Testis (tissue), 3 donors: ENCODE results near the gene AHCY. TPM values are rescaled to one million over a fixed set of nuclear protein-coding genes. Genes with fewer than 3 reads are reported as not detected.
"Not testable (repeated sequence)": the region's sequence is repeated elsewhere in the genome, so short reads cannot be mapped to it uniquely, and the experiment has no call there.

Source experiments
- DNase-seq: peaks from one replicate; pipeline ENCODE4 v3.0.0-alpha.2; 2019
- H3K27ac ChIP-seq, 2 donors: fragments of 200-600 bp; sonication (generic); one replicate each; pipeline ENCODE4 v1.5.1; 2019
- H3K27me3 ChIP-seq: fragments of 200-600 bp; sonication (generic); one replicate; pipeline ENCODE4 v1.5.1; 2019
- H3K36me3 ChIP-seq: fragments of 200-600 bp; sonication (generic); one replicate; pipeline ENCODE4 v1.5.1; 2017; ENCODE audit warnings: low read depth; ENCODE audit errors: missing control alignments
- H3K4me1 ChIP-seq: fragments of 200-600 bp; sonication (generic); one replicate; pipeline ENCODE4 v1.5.1; 2019
- H3K4me3 ChIP-seq, 2 donors: fragments of 200-600 bp; sonication (generic); one replicate each; pipeline ENCODE4 v1.5.1; 2017 to 2019
- H3K9me3 ChIP-seq: fragments of 200-600 bp; sonication (generic); one replicate; pipeline ENCODE4 v1.5.1; 2017
- CTCF ChIP-seq, 3 experiments: fragments of 450-650 bp in 2 of 3; fragments of 200-600 bp in 1 of 3; sonication (generic) in 1 of 3; IDR thresholded peaks; one replicate each; pipeline ENCODE4 v1.5.1; 2016 to 2019; ENCODE audit warnings: antibody characterized with exemption in 3 of 3, mild to moderate bottlenecking in 2 of 3, moderate library complexity in 1 of 3
- POLR2A ChIP-seq: fragments of 450-650 bp; IDR thresholded peaks from one replicate; pipeline ENCODE4 v1.6.1; 2017; ENCODE audit warnings: antibody characterized with exemption, mild to moderate bottlenecking, moderate library complexity
- WGBS, 2 donors: methylation state at CpG; one replicate each; pipeline ENCODE4 v1.1.5; 2018; 5-methylcytosine and 5-hydroxymethylcytosine counted together
- intact Hi-C: fragments of 100-400 bp; cut with DNase I; formaldehyde crosslinking; loops from one replicate; pipeline ENCODE4 v1.15.1; 2023; ENCODE audit warnings: low total_unique reads
- polyA plus RNA-seq: library from polyadenylated mRNA; stranded (reverse); fragments of 350-450 nt; fragmentation: Illumina TruSeq; extraction: RNeasy Lipid Tissue Mini Kit (QIAGEN cat#74804); gene quantifications from one replicate; pipeline ENCODE4 v1.2.3, GENCODE V29; 2014; ENCODE audit warnings: low read depth, low replicate concordance; ENCODE audit not compliant: insufficient read depth
- total RNA-seq, 2 donors: library from RNA; depleted of rRNA; stranded (reverse); fragments of >200 nt; gene quantifications; one replicate each; pipeline ENCODE4 v1.2.3, GENCODE V29; 2016

The AHCY gene
- total and polyA plus RNA-seq, 3 donors from 2014 or later, result 127 to 237 (median 178) TPM

DNA sequence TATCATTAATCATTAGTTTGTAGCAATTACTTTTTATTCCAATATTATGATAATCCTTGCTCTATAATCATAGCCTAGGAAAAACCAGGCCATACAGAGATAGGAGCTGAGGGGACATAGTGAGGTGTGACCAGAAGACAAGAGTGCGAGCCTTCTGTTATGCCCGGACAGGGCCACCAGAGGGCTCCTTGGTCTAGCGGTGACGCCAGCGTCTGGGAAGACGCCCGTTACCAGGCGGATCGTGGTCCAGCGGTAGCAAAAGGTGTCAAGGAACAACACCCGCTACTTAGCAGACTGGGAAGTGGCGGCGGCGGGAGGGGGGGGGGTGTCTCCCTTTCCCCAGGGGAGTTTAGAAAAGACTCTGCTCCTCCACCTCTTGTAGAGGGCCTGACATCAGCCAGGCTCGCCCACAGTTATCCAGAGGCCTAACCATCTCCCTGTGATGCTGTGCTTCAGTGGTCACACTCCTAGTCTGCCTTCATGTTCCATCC is 4.8 kb downstream of the AHCY start:
- H3K36me3 ChIP-seq, intact Hi-C loops, H3K27me3 ChIP-seq, DNase-seq, H3K4me3 ChIP-seq, H3K27ac ChIP-seq, H3K9me3 ChIP-seq: not testable (repeated sequence)
- H3K4me1 ChIP-seq, result peaks cover 10% of the 10 kb centered on the region
- 52 to 100% methylated on average over 1 to 15 of the region's 15 CpGs for WGBS, 2 donors
- peak in 2 of 3 experiments; percentile 26 to 33 for TF ChIP-seq CTCF (IDR thresholded peaks at IDR 0.05)

GRCh38 chr20:34296468-34296867 is 6.7 kb downstream of the AHCY start:
- no peak overlapping the region for H3K4me3 ChIP-seq
- H3K36me3 ChIP-seq, result no peaks in the 10 kb centered on the region
- peaks cover 8% of the 10 kb centered on the region for H3K4me1 ChIP-seq
- H3K27me3 ChIP-seq, result no peaks in the 10 kb centered on the region
- TF ChIP-seq CTCF (IDR thresholded peaks at IDR 0.05) (no peak), POLR2A (no peak)
- intact Hi-C loops, result no loop called here
- no peak for DNase-seq
- H3K9me3 ChIP-seq, result no peaks in the 10 kb centered on the region
- 77 to 79% methylated on average over 3 of the region's 3 CpGs for WGBS, 2 donors
- no peak overlapping the region for H3K27ac ChIP-seq

GRCh38 chr20:34295284-34295683 is 7.9 kb downstream of the AHCY start:
- H3K27me3 ChIP-seq, result no peaks in the 10 kb centered on the region
- DNase-seq, result no peak
- H3K4me1 ChIP-seq, result no peaks in the 10 kb centered on the region
- H3K9me3 ChIP-seq, result no peaks in the 10 kb centered on the region
- H3K36me3 ChIP-seq, result no peaks in the 10 kb centered on the region
- no peak overlapping the region for H3K4me3 ChIP-seq
- intact Hi-C loops, result no loop called here
- no peak overlapping the region for H3K27ac ChIP-seq
- TF ChIP-seq POLR2A, result no peak
- TF ChIP-seq CTCF (IDR thresholded peaks at IDR 0.05), result no peak
- 93 to 98% methylated on average over 12 to 24 of the region's 24 CpGs for WGBS, 2 donors

- intact Hi-C loops, result no loop called here
- no peaks in the 10 kb centered on the region for H3K9me3 ChIP-seq
- 89% methylated on average over 7 of the region's 7 CpGs for WGBS, 2 donors
- H3K4me3 ChIP-seq, result no peak overlapping the region
- H3K4me1 ChIP-seq, result no peaks in the 10 kb centered on the region
- no peak overlapping the region for H3K27ac ChIP-seq
- H3K36me3 ChIP-seq, result no peaks in the 10 kb centered on the region
- H3K27me3 ChIP-seq, result no peaks in the 10 kb centered on the region
- DNase-seq, result no peak
- TF ChIP-seq POLR2A, result no peak
- no peak for TF ChIP-seq CTCF (IDR thresholded peaks at IDR 0.05)
Observed at GRCh38 chr20:34294563-34294962, 8.6 kb downstream of the AHCY start.

DNA sequence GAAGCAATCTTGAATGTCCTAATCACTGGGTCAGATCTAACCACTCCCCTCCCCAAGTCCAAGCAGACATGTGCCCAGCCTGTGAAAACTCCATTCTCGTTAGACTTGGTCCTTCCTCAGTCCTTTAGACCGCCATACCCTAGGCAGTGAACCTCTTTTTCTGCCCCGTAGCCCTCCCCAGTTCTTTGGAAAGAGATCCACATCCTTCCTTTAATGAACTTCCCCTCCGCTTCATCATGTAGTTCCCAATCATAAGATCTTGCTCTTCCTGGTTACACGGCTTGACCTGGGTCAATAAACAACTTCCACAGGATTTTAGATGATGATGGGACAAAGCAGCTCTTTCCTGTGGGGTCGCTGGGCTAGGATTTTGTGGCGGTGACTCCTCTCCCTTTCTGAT is 9.6 kb downstream of the AHCY start:
- H3K4me3 ChIP-seq, result no peak overlapping the region
- DNase-seq, result no peak
- H3K27me3 ChIP-seq, result no peaks in the 10 kb centered on the region
- no peaks in the 10 kb centered on the region for H3K4me1 ChIP-seq
- intact Hi-C loops, result no loop called here
- TF ChIP-seq POLR2A (no peak), CTCF (IDR thresholded peaks at IDR 0.05) (no peak)
- H3K36me3 ChIP-seq, result no peaks in the 10 kb centered on the region
- 85 to 89% methylated on average over 7 of the region's 7 CpGs for WGBS, 2 donors
- no peak overlapping the region for H3K27ac ChIP-seq
- no peaks in the 10 kb centered on the region for H3K9me3 ChIP-seq
